Mucosa of descending colon (tissue), 3 donors: ENCODE measurements around the gene PLIN5. TPM values are rescaled to one million over a fixed set of nuclear protein-coding genes. Genes with fewer than 3 reads are reported as not detected.

Experiments
- ATAC-seq: fragments of 200-7000 bp; cut with Tn5 transposase; one replicate; pipeline ENCODE4 v1.9.1; 2020; ENCODE audit warnings: mild to moderate bottlenecking, moderate library complexity
- DNase-seq, 3 donors: peaks; one replicate each; pipeline ENCODE4 v3.0.0-alpha.2; 2020
- H3K36me3 ChIP-seq: fragments of 200-600 bp; one replicate; pipeline ENCODE4 v1.8.0; 2021; ENCODE audit warnings: low read depth, mild to moderate bottlenecking
- H3K4me1 ChIP-seq: fragments of 200-600 bp; one replicate; pipeline ENCODE4 v1.8.0; 2021; ENCODE audit warnings: low read depth, mild to moderate bottlenecking
- H3K4me3 ChIP-seq: fragments of 200-600 bp; one replicate; pipeline ENCODE4 v1.8.0; 2021; ENCODE audit warnings: mild to moderate bottlenecking
- H3K9me3 ChIP-seq: fragments of 200-600 bp; one replicate; pipeline ENCODE4 v1.8.0; 2021; ENCODE audit warnings: mild to moderate bottlenecking
- intact Hi-C, 2 donors: fragments of 100-400 bp; cut with DNase I in 1 of 2; cut with micrococcal nuclease in 1 of 2; formaldehyde crosslinking; loops; one replicate each; pipeline versions ENCODE4 v1.11.0 to v1.11.1; 2022; cut with DNase I, micrococcal nuclease
- total RNA-seq, 3 donors: library from RNA; stranded (reverse); fragmentation: NEBNext Ultra II Directional in 2 of 3; extraction: Animal tissue kit (Norgen Biotek cat#: 25700) in 2 of 3; gene quantifications; one replicate each; pipeline versions ENCODE4 v1.2.1 to v1.2.4, GENCODE V29; 2021 to 2023
- TF ChIP-seq, protein P1 (sequence below): fragments of 200-600 bp; IDR thresholded peaks from one replicate; pipeline ENCODE4 v1.8.0; 2022; ENCODE audit warnings: antibody characterized with exemption, mild to moderate bottlenecking
- donor health status: DM: no; HTN: no; CAD: no; lungs with moderate emphysema.
- donor health status: DM: no; HTN: no; CAD: no.
- donor health status: DM: no; HTN: yes; CAD: no.

The PLIN5 gene
- total RNA-seq, 3 donors from 2014 or later: 3.2 to 6.7 (median 4.5) TPM

DNA sequence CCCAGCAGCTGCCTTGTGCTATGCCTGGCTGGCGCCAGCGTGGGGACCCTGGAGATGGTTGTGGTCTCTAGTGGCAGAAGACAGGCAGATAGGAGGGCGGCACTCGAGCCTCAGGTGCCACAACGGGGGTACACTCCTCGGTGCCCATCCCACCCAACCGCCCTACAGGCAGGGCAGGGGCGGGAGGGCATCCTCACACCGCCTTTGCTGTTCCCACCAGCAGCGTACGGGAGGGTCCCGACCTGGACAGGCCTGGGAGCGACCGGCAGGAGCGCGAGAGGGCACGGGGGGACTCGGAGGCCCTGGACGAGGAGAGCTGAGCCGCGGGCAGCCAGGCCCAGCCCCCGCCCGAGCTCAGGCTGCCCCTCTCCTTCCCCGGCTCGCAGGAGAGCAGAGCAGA lies 33.3 kb downstream of the PLIN5 start:
- Histone ChIP-seq H3K36me3 (no peaks in the 10 kb centered on the region), H3K4me3 (no peak overlapping the region), H3K4me1 (no peaks in the 10 kb centered on the region), H3K9me3 (no peaks in the 10 kb centered on the region)
- DNase-seq (no peak), ATAC-seq (no peak)
- intact Hi-C loops: no loop called here
- TF ChIP-seq, protein P1, sequence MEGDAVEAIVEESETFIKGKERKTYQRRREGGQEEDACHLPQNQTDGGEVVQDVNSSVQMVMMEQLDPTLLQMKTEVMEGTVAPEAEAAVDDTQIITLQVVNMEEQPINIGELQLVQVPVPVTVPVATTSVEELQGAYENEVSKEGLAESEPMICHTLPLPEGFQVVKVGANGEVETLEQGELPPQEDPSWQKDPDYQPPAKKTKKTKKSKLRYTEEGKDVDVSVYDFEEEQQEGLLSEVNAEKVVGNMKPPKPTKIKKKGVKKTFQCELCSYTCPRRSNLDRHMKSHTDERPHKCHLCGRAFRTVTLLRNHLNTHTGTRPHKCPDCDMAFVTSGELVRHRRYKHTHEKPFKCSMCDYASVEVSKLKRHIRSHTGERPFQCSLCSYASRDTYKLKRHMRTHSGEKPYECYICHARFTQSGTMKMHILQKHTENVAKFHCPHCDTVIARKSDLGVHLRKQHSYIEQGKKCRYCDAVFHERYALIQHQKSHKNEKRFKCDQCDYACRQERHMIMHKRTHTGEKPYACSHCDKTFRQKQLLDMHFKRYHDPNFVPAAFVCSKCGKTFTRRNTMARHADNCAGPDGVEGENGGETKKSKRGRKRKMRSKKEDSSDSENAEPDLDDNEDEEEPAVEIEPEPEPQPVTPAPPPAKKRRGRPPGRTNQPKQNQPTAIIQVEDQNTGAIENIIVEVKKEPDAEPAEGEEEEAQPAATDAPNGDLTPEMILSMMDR: no peak

GRCh38 chr19:4500841-4501591 lies 34.0 kb downstream of the PLIN5 start:
- DNase-seq (no peak), ATAC-seq (no peak)
- Histone ChIP-seq H3K4me3 (no peak overlapping the region), H3K36me3 (peaks cover 4% of the 10 kb centered on the region), H3K9me3 (no peaks in the 10 kb centered on the region), H3K4me1 (no peaks in the 10 kb centered on the region)
- TF ChIP-seq, protein P1: no peak
- intact Hi-C loops: no loop called here

GRCh38 chr19:4499855-4500254 lies 35.2 kb downstream of the PLIN5 start:
- intact Hi-C loops: no loop called here
- Histone ChIP-seq H3K9me3 (no peaks in the 10 kb centered on the region), H3K4me1 (no peaks in the 10 kb centered on the region), H3K36me3 (peaks cover 6% of the 10 kb centered on the region), H3K4me3 (no peak overlapping the region)
- TF ChIP-seq, protein P1: no peak
- ATAC-seq: no peak
- no peak for DNase-seq

DNA sequence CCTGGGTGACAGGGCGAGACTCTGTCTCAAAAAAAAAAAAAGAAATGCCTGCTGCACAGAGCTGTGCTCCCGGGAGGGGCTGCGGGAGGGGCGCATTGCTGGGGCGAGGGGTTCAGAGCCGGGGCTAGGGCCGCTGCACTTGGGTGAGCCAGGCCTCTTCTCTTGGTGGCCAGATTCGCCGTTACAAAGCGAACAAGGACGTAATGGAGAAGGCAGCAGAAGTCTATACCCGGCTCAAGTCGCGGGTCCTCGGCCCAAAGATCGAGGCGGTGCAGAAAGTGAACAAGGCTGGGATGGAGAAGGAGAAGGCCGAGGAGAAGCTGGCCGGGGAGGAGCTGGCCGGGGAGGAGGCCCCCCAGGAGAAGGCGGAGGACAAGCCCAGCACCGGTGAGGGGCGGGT lies 35.7 kb downstream of the PLIN5 start:
- ATAC-seq: no peak
- H3K9me3 ChIP-seq: no peaks in the 10 kb centered on the region
- intact Hi-C loops: no loop called here
- H3K36me3 ChIP-seq: peaks cover 11% of the 10 kb centered on the region
- DNase-seq: no peak
- H3K4me3 ChIP-seq: no peak overlapping the region
- TF ChIP-seq, protein P1: no peak
- no peaks in the 10 kb centered on the region for H3K4me1 ChIP-seq

- H3K36me3 ChIP-seq: peaks cover 16% of the 10 kb centered on the region
- TF ChIP-seq, protein P1: no peak
- intact Hi-C loops: no loop called here
- no peak for ATAC-seq
- DNase-seq: no peak
- H3K4me1 ChIP-seq: no peaks in the 10 kb centered on the region
- no peaks in the 10 kb centered on the region for H3K9me3 ChIP-seq
- no peak overlapping the region for H3K4me3 ChIP-seq
Observed at GRCh38 chr19:4498694-4499093, 36.3 kb downstream of the PLIN5 start.
